HG03575 (cell line): Measurements from ENCODE around the gene ITPR3.

ENCODE experiments used
- ATAC-seq: cut with Tn5 transposase; IDR thresholded peaks from one replicate; pipeline ENCODE4 v1.9.1; 2021; ENCODE audit not compliant: unreplicated experiment, insufficient number of reproducible peaks, low FRiP score; ENCODE audit errors: extremely low read depth

ITPR3 gene

GRCh38 chr6:33705268-33705885 lies 84.3 kb downstream of the ITPR3 start:
- no peak for ATAC-seq

GRCh38 chr6:33705955-33706725 lies 85.0 kb downstream of the ITPR3 start:
- no peak for ATAC-seq

- ATAC-seq = no peak
These were observed 86.6 kb downstream of the ITPR3 start for GRCh38 chr6:33707771-33708170.

GRCh38 chr6:33708516-33709204 lies 87.5 kb downstream of the ITPR3 start:
- ATAC-seq = no peak

GRCh38 chr6:33709605-33710295 lies 88.6 kb downstream of the ITPR3 start:
- ATAC-seq = no peak

GRCh38 chr6:33710296-33711121 lies 89.4 kb downstream of the ITPR3 start:
- no peak for ATAC-seq

GRCh38 chr6:33711140-33712129 lies 90.3 kb downstream of the ITPR3 start, which contains the start of gene UQCC2:
TSS of gene UQCC2 (minus strand) at chr6:33711700. CDS start at chr6:33711686, 14 bp downstream.
- no peak for ATAC-seq

- ATAC-seq = no peak
These were observed 91.8 kb downstream of the ITPR3 start for GRCh38 chr6:33712914-33713313.

- ATAC-seq = no peak
These were observed 92.7 kb downstream of the ITPR3 start for GRCh38 chr6:33713786-33714185.

- ATAC-seq = no peak
These were observed 93.4 kb downstream of the ITPR3 start for GRCh38 chr6:33714385-33715040.

GRCh38 chr6:33716379-33716778 lies 95.3 kb downstream of the ITPR3 start:
- no peak for ATAC-seq

- ATAC-seq = no peak
These were observed 95.9 kb downstream of the ITPR3 start for GRCh38 chr6:33716890-33717632.

- ATAC-seq = no peak
These were observed 96.9 kb downstream of the ITPR3 start for GRCh38 chr6:33717934-33718455.

GRCh38 chr6:33718713-33719112 lies 97.6 kb downstream of the ITPR3 start:
- ATAC-seq = no peak

- ATAC-seq = no peak
These were observed 98.3 kb downstream of the ITPR3 start for GRCh38 chr6:33719326-33719987.

- no peak for ATAC-seq
These were observed 99.9 kb downstream of the ITPR3 start for GRCh38 chr6:33720998-33721397.
